Measurements from ENCODE around the gene PPP6R3. TPM values are rescaled to one million over a fixed set of nuclear protein-coding genes. Genes with fewer than 3 reads are reported as not detected.

PPP6R3 gene
- total RNA-seq, 1 donor from 2014 or later: 152 TPM

- no peak for DNase-seq
Measured at GRCh38 chr11:68652683-68653156, 192.2 kb downstream of the PPP6R3 start.

DNA sequence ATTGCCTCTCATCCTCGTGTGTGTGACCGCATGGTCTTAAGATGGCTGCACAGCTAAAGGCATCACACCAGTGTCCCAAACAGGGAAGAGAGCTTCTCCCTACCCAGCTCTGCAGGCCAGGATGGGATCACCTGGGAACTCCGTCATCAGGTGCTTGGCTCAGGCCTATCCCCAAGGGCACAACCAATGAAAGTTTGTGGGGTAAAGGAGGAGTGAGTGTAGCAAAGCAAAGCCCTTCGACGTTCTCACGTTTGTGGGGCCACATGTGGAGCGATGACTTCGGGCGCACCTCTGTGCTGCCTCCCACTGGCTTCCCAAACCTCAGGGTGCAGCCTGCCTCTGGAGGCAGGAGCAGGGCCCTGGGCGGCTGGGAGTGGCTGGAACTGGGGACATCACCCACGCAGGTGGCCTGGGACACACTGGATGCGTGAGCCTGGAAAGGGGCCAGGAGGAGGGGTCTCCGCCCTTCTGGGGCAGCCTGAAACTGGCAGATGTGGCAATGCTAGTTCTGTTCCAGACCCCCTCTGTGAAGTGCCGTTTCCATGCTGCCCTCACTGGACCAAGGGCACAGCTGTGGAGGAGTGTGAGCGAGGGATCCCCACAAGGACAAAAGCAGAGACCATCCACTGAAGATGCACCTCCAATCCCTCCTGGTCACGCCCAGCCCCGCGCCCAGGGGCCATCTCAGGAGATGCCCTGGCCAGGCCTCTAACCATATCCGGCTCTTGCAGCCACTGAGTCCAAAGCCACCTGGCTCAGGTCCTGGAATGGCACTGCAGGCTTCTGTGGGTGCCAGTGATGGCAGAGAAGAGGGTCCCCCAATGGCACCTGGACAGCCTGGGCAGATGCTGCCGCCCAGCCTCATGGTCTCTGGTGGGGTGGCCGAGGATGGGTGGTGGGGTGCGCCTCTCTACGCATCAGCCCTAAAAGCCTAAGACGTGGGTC is 193.2 kb downstream of the PPP6R3 start:
- DNase-seq: no peak

GRCh38 chr11:68654978-68655377 is 194.4 kb downstream of the PPP6R3 start:
- DNase-seq: no peak

DNA sequence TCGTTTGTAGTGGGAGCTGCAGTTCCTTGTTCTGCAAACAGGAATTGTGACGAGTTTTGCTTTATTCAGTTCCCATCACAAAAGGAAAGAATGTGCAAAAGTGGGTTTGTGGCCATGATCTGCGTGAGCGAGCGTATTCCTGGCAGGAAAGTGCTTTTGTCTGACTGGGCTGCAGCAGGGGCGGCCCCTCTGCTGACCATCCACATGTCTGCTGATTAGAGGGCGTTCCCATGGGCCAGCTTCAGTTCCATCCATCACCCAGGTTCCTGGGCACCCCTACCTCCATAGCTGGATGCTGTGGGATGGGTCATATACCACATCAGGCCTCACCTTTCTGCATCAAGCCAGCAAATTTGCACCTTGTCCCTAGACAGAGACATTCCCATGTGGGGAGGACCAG is 194.9 kb downstream of the PPP6R3 start:
- no peak for DNase-seq

- no peak for DNase-seq
Measured at GRCh38 chr11:68655806-68656205, 195.3 kb downstream of the PPP6R3 start.

DNA sequence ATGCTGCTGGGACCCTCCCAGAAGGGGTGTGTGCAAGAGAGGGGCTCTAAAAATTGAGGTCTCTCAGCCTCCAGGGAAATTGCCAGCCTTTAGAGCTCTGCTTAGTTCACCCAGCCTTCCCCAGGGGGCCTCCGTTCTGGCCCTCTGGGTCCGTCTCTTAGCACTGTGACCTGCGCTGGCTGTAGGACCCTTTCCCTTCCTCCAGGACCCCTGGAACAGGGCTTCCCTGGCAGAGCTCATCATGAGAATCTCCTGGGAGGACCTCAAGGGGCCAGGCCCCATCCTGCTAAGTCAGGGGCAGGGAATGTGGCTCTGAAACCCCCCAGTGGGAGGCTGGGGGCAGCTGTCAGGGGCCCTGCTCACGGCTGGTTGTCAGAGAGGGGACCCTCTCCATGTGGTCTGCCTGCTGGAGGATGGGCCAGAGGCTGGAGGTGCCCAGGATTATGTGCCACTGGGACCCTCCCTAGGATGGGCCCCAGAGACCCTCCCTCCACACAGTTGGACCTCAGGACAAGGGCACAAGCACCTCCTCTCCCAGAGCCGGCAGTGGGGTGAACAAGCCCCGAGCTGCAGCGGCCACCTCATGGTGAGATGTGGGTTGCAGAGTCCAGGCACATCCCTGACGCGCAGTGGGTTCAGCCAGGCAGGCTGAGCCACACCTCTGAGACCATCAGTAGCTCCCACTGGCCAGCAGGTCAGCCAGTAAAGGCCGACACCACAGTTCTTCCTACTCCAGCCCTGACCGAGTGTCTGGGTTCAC is 196.6 kb downstream of the PPP6R3 start:
- no peak for DNase-seq

- DNase-seq: no peak
Measured at GRCh38 chr11:68658097-68658496, 197.5 kb downstream of the PPP6R3 start.

DNA sequence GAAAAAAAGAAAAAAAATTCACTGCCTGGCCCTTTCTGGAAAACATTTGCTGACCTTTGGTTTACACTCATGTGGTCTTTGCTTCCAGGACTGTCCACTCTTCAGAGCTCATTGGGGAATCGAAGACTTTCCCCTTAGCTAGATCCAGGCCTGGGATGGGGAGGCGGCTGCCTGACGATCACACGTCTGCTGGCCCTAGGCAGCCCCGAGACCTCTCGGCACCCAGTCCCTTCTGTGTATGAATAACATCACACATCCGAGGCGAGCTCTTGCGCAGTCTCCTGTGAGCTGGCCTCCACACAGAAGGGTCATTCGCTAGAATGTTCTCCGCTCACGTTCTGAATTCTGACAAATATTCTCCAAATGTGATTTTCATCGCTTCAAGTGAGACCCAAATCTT is 198.1 kb downstream of the PPP6R3 start:
- DNase-seq: no peak

GRCh38 chr11:68659158-68659921 is 198.8 kb downstream of the PPP6R3 start:
- DNase-seq: no peak

GRCh38 chr11:68660066-68660810 is 199.7 kb downstream of the PPP6R3 start:
- DNase-seq: no peak

- no peak for DNase-seq
Measured at GRCh38 chr11:68661014-68661413, 200.5 kb downstream of the PPP6R3 start.

DNA sequence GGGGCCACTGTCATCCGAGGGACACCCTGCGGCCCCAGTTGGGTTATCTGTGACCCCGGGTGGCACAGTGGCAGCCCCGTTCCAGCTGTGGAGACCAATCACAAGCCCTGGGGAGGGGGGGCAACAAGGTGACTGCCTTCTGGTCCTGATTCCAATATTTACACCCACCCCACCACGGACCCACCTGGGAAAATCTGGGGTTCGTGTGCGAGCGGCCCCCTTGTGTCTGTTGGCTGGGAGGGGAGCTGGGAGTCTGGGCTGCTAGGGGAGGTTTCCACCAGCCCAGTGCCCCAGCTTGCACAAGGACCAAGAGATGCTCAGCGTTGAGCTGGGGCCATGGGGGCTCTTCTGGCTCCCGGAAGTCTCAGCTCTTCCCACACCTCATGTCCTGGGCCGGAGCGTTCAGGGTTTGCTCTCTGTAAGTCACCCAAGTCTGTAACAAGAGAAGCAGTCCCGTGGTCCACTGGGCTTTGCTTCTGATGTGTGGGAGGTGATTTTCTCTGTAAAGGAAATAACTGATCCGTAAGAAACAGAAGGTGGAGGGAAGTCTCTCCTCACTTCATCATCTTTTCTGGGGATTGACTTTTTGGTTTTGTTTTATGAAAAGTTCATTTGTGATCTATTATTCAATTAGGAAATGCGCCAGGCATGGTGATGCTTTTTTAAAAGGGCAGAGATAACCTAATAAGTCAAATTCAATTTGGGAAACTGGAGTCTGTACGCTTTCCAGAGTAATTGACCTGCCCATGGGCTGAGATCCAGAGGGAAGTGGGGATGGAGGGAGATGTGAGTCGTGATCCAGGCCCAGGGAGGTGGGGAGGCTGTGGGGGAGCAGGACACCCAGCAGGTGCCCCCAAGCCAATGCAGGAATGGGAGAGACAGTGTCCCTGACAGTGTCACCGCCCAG is 201.4 kb downstream of the PPP6R3 start:
- no peak for DNase-seq

DNA sequence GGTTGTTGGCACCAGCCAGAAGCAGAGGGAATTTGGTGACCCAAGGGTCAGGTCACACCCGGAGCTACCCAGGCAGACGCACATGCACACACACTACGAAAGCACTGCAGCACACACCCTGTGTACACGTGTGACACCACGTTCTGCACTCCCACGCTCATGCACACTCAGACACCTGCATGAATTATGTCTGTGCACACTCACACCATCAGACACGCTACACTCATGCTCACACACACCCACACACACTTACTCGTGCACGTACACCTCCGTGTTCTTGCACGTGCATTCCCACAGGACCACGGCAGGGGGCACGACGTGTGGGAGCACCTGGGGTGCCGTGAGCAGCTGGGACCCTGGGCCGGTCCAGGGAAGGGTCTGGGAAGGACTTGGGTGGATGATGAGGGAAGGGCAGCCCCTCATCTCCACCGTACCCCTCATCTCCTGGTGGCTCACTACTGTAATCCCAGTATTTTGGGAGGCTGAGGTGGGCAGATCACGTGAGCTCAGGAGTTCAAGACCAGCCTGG is 203.0 kb downstream of the PPP6R3 start:
- no peak for DNase-seq

GRCh38 chr11:68664141-68664540 is 203.6 kb downstream of the PPP6R3 start:
- DNase-seq: no peak

- no peak for DNase-seq
Measured at GRCh38 chr11:68664906-68665305, 204.4 kb downstream of the PPP6R3 start.

Small RNA genes within 50 kb of the gene (small RNA-seq; reads per million reads assigned to genes)
- gene NDUFA3P2: not detected

Other genes starting within 250 kb of the PPP6R3 start
- 139 TPM for gene KMT5B, start 247.5 kb upstream of the PPP6R3 start, total RNA-seq
- 10.6 TPM for gene C11orf24, start 188.8 kb upstream of the PPP6R3 start, total RNA-seq
- gene LRP5, start 148.2 kb upstream of the PPP6R3 start, total RNA-seq: 15.1 TPM
- not detected for gene GAL, start 223.8 kb downstream of the PPP6R3 start, total RNA-seq